Bronchial epithelial cell (primary cell): ENCODE data around the gene IGFBP5. TPM values are rescaled to one million over a fixed set of nuclear protein-coding genes. Genes with fewer than 3 reads are reported as not detected.

Experiments
- DNase-seq: peaks from one replicate; pipeline ENCODE4 v3.0.0-alpha.2; 2010; ENCODE audit warnings: low read depth
- FAIRE-seq: peaks from 2 replicates; lab custom pipeline; 2011; peaks lifted over from hg19 to GRCh38; lab: Jason Lieb, UNC
- H3K27me3 ChIP-seq: 2 replicates; pipeline ENCODE4 v1.5.1; 2011; ENCODE audit warnings: low read length; ENCODE audit not compliant: control insufficient read depth, insufficient read depth
- H3K36me3 ChIP-seq: 2 replicates; pipeline ENCODE4 v1.5.1; 2011; ENCODE audit warnings: low read length; ENCODE audit not compliant: control insufficient read depth, insufficient read depth
- H3K4me3 ChIP-seq: 2 replicates; pipeline ENCODE4 v1.5.1; 2011; ENCODE audit warnings: mild to moderate bottlenecking, low read depth, low read length, control low read depth
- total RNA-seq: library from RNA; depleted of rRNA; stranded (reverse); fragments of >200 nt; gene quantifications from 2 replicates; pipeline ENCODE4 v1.2.1, GENCODE V29; 2014
- TF ChIP-seq, protein P1 (sequence below): IDR thresholded peaks from 2 replicates; pipeline ENCODE4 v1.5.1; 2011; ENCODE audit warnings: mild to moderate bottlenecking, moderate library complexity, low read length, control low read depth, inconsistent platforms; ENCODE audit not compliant: insufficient read depth, severe bottlenecking

The IGFBP5 gene
- total RNA-seq, 1 donor from 2014 or later = 9.2 TPM

DNA sequence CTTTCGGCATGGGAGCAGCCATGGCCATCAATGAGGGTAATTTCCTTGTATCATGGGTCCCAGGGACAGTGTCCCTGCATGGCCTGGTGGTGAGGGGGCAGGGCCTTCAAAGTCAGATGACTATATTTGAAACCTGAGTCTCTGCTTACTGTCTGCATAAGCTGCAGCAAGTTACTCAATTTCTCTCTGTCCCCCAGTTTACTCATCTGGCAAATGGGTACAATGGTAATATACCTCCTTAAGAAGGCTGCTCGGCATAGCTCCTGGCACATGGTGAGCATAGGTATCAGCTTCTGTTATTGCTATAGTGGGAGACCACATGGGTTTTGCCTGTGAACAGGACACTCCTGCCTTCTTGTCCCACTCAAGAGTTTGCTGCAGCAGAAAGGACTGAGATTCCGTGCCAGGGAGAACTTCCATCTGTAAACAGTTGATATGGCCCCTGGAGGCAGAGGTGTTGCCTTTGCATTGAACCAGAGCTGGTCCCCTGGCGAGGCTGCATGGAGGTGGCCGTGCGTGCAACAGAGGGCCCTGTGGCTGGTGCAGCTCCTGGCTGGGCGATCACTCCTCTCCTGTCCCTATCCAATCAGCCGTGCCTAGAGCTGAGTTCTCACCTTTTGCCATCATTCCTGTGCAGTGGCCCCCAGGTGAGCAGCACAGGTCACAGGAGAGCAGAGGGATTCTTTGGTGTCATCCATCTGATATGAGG, 22.7 kb upstream of the IGFBP5 start:
- no peaks in the 10 kb centered on the region for H3K36me3 ChIP-seq
- TF ChIP-seq, protein P1, sequence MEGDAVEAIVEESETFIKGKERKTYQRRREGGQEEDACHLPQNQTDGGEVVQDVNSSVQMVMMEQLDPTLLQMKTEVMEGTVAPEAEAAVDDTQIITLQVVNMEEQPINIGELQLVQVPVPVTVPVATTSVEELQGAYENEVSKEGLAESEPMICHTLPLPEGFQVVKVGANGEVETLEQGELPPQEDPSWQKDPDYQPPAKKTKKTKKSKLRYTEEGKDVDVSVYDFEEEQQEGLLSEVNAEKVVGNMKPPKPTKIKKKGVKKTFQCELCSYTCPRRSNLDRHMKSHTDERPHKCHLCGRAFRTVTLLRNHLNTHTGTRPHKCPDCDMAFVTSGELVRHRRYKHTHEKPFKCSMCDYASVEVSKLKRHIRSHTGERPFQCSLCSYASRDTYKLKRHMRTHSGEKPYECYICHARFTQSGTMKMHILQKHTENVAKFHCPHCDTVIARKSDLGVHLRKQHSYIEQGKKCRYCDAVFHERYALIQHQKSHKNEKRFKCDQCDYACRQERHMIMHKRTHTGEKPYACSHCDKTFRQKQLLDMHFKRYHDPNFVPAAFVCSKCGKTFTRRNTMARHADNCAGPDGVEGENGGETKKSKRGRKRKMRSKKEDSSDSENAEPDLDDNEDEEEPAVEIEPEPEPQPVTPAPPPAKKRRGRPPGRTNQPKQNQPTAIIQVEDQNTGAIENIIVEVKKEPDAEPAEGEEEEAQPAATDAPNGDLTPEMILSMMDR = no peak
- no peak for DNase-seq
- H3K4me3 ChIP-seq = no peak overlapping the region
- H3K27me3 ChIP-seq = no peaks in the 10 kb centered on the region
- no peak for FAIRE-seq

DNA sequence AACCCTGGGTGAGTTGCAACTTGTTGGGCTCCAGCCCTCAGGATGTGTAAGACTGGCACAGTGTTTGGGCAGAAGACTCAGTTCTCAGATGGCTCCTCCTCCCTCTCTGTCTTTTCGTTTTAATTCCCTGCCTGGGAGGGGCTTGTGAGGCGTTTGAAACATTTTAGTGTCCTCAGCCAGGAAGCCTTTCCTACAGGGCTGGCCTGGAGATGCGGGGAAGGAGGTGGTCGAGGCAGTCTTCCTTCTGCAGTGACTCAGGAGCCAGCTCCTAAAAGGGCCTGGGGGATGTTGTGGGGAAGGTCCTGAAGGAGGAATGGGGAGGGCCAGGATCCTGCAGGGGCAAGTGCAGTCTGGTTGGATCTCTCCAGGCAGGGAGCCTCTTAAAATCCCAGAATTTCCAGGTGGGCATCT, 22.1 kb upstream of the IGFBP5 start:
- H3K4me3 ChIP-seq = no peak overlapping the region
- no peaks in the 10 kb centered on the region for H3K36me3 ChIP-seq
- FAIRE-seq = peak; percentile 79
- H3K27me3 ChIP-seq = no peaks in the 10 kb centered on the region
- DNase-seq = peak; percentile 78
- TF ChIP-seq, protein P1 = no peak

- no peak overlapping the region for H3K4me3 ChIP-seq
- DNase-seq (no peak), FAIRE-seq (no peak)
- no peaks in the 10 kb centered on the region for H3K36me3 ChIP-seq
- H3K27me3 ChIP-seq = no peaks in the 10 kb centered on the region
- TF ChIP-seq, protein P1 = no peak
These were observed 20.8 kb upstream of the IGFBP5 start for GRCh38 chr2:216716109-216716508.

DNA sequence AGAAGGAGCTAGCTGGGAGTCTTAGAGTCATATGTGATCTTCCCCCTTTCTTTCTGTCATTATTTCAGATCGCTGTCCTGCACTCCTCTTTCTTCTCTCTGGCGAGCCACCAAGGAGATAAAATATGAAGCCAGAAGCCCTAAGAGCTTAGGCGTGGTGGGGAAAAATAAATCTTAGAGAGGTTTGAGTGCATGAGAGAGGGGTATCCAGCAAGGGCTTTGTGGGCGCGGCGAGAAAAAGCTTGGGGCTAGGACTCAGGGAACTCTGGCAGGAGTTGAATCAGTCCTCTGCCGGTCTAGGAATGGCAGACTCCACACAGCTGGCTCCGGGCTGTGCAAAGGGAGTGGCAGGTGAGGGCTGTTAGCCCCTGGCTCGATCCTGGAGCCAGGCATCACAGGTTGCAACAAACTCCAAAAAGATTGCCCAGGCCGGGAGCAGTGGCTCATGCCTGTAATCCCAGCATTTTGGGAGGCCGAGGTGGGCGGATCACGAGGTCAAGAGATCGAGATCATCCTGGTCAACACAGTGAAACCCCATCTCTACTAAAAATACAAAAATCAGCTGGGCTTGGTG, 20.1 kb upstream of the IGFBP5 start:
- FAIRE-seq (no peak), DNase-seq (no peak)
- TF ChIP-seq, protein P1 = no peak
- H3K4me3 ChIP-seq = no peak overlapping the region
- no peaks in the 10 kb centered on the region for H3K36me3 ChIP-seq
- no peaks in the 10 kb centered on the region for H3K27me3 ChIP-seq

DNA sequence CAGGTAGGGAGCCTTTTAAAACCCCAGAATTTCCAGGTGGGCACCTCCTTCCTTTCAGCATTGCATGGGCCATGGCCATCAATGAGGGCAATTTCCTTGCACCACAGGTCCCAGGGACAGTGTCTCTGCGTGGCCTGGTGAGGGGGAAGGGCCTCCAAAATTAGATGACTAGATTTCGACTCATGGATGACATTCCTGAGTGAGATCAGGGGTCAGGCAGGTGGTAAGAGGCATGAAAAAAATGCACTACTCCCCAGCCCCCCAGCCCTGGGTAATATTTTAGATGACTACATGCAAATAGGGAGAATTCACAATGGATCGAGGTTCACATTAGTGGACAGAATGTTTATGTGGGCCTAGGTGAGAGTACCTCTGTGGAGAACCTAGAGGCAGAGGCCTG, 19.0 kb upstream of the IGFBP5 start:
- DNase-seq (peak; percentile 73), FAIRE-seq (no peak)
- Histone ChIP-seq H3K36me3 (no peaks in the 10 kb centered on the region), H3K4me3 (no peak overlapping the region), H3K27me3 (no peaks in the 10 kb centered on the region)
- TF ChIP-seq, protein P1 = no peak
